ENCODE results near the gene WASHC2A.
"Not testable (repeated sequence)": the region's sequence is repeated elsewhere in the genome, so short reads cannot be mapped to it uniquely, and the experiment has no call there.

DNA sequence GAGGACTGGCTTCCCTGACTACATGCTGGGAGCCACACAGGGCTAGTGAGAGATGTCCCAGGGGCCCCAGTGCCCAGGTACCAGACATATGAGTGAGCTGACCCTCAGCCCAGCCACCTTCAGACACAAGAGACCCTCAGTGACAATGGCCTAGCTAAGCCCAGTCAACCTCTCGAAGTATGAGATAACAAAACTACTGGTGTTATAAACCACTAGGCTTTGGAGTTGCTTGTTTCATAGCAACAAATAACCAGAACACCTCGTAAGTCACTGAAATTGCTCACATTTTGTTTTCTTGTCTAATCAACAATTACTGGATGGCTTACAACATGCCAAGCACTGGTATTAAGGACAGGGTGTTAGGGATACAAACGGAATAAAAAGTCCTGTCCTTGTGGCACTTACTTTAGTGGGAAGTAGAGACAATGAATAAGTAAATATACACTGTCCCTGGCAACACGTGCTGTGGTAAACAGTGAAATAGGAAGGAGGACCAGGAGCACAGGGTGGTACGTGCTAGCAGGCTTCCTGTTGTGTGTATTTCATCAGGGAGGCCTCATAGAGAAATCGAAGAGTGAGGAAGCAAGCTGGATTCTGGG is 14.9 kb upstream of the WASHC2A start:
- not testable (repeated sequence) for TF ChIP-seq CTCF (IDR thresholded peaks at IDR 0.05); POLR2AphosphoS5 (IDR thresholded peaks at IDR 0.05; ENCODE audit: low read depth, low read length); TCF7L2 (IDR thresholded peaks at IDR 0.05; ENCODE audit: low read depth, low read length)
